ENCODE data around the gene TYW1B. TPM values are rescaled to one million over a fixed set of nuclear protein-coding genes. Genes with fewer than 3 reads are reported as not detected.
"Not testable (repeated sequence)": the region's sequence is repeated elsewhere in the genome, so short reads cannot be mapped to it uniquely, and the experiment has no call there.

Gene TYW1B
- total RNA-seq, 5 donors from 2014 or later (not counting 1 experiment from before 2014, with no cell fraction given) = 3.7 to 7.3 (median 5.7) TPM

DNA sequence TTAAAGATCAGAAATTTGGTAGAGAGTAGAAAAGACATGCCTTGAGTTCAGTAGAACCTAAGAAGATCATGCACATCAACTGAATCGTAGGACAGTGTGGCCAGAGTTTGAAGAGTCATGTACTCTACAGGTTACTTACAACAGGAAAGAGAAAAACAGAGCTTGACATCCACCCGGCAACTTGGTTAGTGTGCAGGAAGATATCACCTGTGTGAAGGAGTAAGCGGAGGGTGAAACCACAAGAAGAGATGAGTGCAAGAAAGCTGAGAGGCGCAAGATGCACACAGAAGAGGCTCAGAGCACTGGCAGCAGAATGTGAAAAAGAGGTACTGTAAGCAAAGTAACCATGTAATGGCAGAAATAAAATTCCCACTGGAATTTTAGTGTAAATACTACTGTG lies 179.4 kb downstream of the TYW1B start:
- H3K36me3 ChIP-seq (ENCODE audit: control insufficient read depth in 2 of 2, extremely low read depth in 1 of 2, insufficient read depth in 1 of 2, low read length in 1 of 2); H3K4me3 Mint-ChIP-seq; H3K9me3 ChIP-seq; H3K4me1 ChIP-seq (ENCODE audit: control insufficient read depth in 1 of 2, extremely low read depth in 1 of 2, insufficient read depth in 2 of 2, low read length in 2 of 2); H3K27ac ChIP-seq (ENCODE audit: low read length); CTCF ChIA-PET; H3K27ac Mint-ChIP-seq; H3K4me3 ChIP-seq (ENCODE audit: control insufficient read depth in 1 of 2, extremely low read depth in 1 of 2, low read length in 1 of 2); H3K27me3 ChIP-seq (replicated peaks in 1 of 2; ENCODE audit: control insufficient read depth in 2 of 2, extremely low read depth in 1 of 2, insufficient read depth in 2 of 2, low read length in 1 of 2); H3K27me3 Mint-ChIP-seq; H3K9me3 Mint-ChIP-seq; POLR2A ChIA-PET: not testable (repeated sequence)
- DNase-seq (peak in 4 of 35 experiments; percentile 1 to 3 (median 2)), ATAC-seq (replicated peaks in 1 of 4) (peak in 2 of 4 experiments; percentile 51 to 68)
- 67% methylated on average over 1 of the region's 4 CpGs for WGBS (ENCODE audit: insufficient coverage)
- Mint-ChIP-seq H3K36me3 (peaks cover 31% of the 10 kb centered on the region), H3K4me1 (peaks cover 5 to 12% (median 5%) of the 10 kb centered on the region in 3 donors)

DNA sequence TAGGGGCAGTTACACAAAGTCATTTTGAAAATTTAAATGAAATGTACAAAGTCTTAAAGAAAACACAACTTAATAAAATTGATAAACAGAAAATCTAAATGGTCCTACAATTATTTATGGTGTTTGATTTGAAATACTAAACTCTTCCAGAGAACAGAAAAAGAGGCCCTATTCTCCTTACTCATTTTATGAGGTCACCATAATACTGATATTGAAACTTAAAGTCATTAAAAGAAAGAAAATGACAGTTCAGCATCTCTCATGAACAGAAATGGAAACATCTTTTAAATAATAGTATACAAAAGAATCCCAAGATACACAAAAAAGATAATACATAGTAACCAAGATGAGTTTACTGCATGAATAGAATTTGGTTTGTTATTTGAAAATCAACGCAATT lies 184.3 kb downstream of the TYW1B start:
- H3K9me3 Mint-ChIP-seq; H3K27ac Mint-ChIP-seq; H3K4me1 Mint-ChIP-seq; H3K27me3 ChIP-seq (replicated peaks in 1 of 2; ENCODE audit: control insufficient read depth in 2 of 2, extremely low read depth in 1 of 2, insufficient read depth in 2 of 2, low read length in 1 of 2); H3K4me3 ChIP-seq (ENCODE audit: control insufficient read depth in 1 of 2, extremely low read depth in 1 of 2, low read length in 1 of 2); H3K9me3 ChIP-seq; DNase-seq; H3K36me3 ChIP-seq (ENCODE audit: control insufficient read depth in 2 of 2, extremely low read depth in 1 of 2, insufficient read depth in 1 of 2, low read length in 1 of 2); ATAC-seq (replicated peaks in 1 of 4); H3K27me3 Mint-ChIP-seq; CTCF ChIA-PET; H3K4me1 ChIP-seq (ENCODE audit: control insufficient read depth in 1 of 2, extremely low read depth in 1 of 2, insufficient read depth in 2 of 2, low read length in 2 of 2); POLR2A ChIA-PET; H3K27ac ChIP-seq (ENCODE audit: low read length); H3K4me3 Mint-ChIP-seq: not testable (repeated sequence)
- H3K36me3 Mint-ChIP-seq = peaks cover 22% of the 10 kb centered on the region
- no CpG with 5 or more reads among the region's 1 CpG for WGBS (ENCODE audit: insufficient coverage)

DNA sequence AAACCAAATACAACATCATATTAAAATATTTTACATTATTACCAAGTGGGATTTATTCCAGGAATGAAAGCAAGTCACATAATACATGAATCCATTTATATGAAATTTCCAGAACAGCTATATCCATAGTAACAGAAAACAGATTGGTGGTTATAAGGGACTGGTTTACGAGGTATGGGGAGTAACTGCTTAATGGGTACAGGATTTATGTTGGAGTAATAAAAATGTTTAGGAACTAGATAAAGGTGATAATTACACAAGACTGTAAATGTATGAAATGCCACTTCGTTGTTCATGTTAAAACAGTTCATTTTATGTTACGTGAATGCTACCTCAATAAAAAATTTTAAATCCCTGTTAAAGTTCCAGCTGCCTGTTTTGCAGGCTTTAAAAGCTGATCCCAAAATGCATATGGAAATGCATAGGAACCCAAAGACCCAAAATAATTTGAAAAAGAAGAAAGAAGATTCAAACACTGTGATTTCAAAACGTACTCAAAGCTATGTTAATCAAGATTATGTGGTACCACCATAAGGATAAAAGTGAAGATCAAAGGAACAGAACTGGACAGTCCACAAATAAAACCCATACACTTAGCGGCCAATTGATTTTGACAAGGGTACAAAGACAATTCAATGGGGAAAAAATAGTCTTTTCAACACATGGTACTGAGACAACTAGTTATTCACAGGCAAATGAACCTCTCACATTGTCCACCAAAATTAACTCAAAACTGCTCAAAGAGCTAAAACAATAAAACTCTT lies 186.3 kb downstream of the TYW1B start:
- H3K27me3 ChIP-seq (replicated peaks in 1 of 2; ENCODE audit: control insufficient read depth in 2 of 2, extremely low read depth in 1 of 2, insufficient read depth in 2 of 2, low read length in 1 of 2); H3K36me3 ChIP-seq (ENCODE audit: control insufficient read depth in 2 of 2, extremely low read depth in 1 of 2, insufficient read depth in 1 of 2, low read length in 1 of 2); CTCF ChIA-PET; H3K4me1 Mint-ChIP-seq; POLR2A ChIA-PET; H3K4me3 ChIP-seq (ENCODE audit: control insufficient read depth in 1 of 2, extremely low read depth in 1 of 2, low read length in 1 of 2); H3K27ac ChIP-seq (ENCODE audit: low read length); H3K27ac Mint-ChIP-seq; DNase-seq; H3K9me3 Mint-ChIP-seq; H3K4me3 Mint-ChIP-seq; ATAC-seq (replicated peaks in 1 of 4); H3K9me3 ChIP-seq; H3K27me3 Mint-ChIP-seq; H3K4me1 ChIP-seq (ENCODE audit: control insufficient read depth in 1 of 2, extremely low read depth in 1 of 2, insufficient read depth in 2 of 2, low read length in 2 of 2): not testable (repeated sequence)
- WGBS (ENCODE audit: insufficient coverage) = no CpG with 5 or more reads among the region's 5 CpGs
- H3K36me3 Mint-ChIP-seq = peaks cover 22% of the 10 kb centered on the region

DNA sequence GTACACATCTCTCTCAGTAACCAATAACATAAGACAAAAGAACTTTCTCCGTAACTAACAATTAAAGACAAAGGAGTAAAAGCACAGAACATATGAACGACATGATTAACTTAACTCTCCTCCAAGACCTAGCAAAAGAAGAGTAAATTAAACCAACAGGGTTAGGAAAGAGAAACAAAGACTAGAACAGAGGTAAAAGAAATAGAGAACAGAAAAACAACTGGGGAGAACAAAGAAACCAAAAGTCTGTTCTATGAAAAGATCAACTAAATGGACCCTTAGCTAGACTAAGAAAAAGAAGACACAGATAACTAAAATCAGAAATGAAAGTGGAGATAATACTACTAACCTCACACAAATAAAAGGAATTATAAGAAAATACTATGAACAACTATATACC lies 187.3 kb downstream of the TYW1B start:
- POLR2A ChIA-PET; H3K4me3 Mint-ChIP-seq; H3K27me3 Mint-ChIP-seq; H3K4me1 ChIP-seq (ENCODE audit: control insufficient read depth in 1 of 2, extremely low read depth in 1 of 2, insufficient read depth in 2 of 2, low read length in 2 of 2); H3K27ac Mint-ChIP-seq; H3K27ac ChIP-seq (ENCODE audit: low read length); H3K36me3 ChIP-seq (ENCODE audit: control insufficient read depth in 2 of 2, extremely low read depth in 1 of 2, insufficient read depth in 1 of 2, low read length in 1 of 2); H3K27me3 ChIP-seq (replicated peaks in 1 of 2; ENCODE audit: control insufficient read depth in 2 of 2, extremely low read depth in 1 of 2, insufficient read depth in 2 of 2, low read length in 1 of 2); H3K9me3 Mint-ChIP-seq; ATAC-seq (replicated peaks in 1 of 4); H3K4me1 Mint-ChIP-seq; DNase-seq; H3K4me3 ChIP-seq (ENCODE audit: control insufficient read depth in 1 of 2, extremely low read depth in 1 of 2, low read length in 1 of 2); H3K9me3 ChIP-seq; CTCF ChIA-PET: not testable (repeated sequence)
- peaks cover 22% of the 10 kb centered on the region for H3K36me3 Mint-ChIP-seq
- WGBS (ENCODE audit: insufficient coverage) = no CpG with 5 or more reads among the region's 2 CpGs

DNA sequence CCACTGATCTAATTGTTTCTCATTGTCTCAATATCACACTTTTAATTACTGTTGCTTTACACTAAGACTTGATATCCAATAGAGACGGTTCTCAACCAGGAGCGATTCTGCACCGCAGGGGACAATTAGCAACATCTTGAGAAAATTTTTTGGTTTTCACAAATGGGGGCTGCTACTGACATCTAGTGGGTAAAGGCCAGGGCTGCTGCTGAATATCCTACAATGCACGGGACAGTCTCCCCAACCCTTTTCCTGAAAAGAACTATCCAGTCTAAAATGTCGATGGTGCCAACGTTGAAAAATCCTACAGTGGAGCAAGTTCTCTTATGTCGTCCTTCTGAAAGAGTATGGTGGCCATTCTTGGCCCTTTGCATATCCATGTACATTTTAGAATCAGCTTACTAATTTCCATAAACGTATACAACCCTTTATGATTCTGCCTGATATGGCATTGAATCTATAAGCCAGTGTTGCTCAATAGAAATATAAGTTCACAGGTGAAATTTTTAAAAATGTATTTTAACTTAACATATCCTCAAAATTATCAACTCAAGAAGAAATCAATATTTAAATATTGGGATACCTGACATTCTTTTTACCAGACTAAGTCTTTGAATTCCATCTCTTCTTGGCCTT lies 192.6 kb downstream of the TYW1B start:
- H3K36me3 Mint-ChIP-seq = peaks cover 12% of the 10 kb centered on the region
- H3K27me3 Mint-ChIP-seq; H3K27ac ChIP-seq (ENCODE audit: low read length); H3K4me1 Mint-ChIP-seq; H3K4me3 Mint-ChIP-seq; H3K36me3 ChIP-seq (ENCODE audit: control insufficient read depth in 2 of 2, extremely low read depth in 1 of 2, insufficient read depth in 1 of 2, low read length in 1 of 2); H3K27ac Mint-ChIP-seq; H3K9me3 ChIP-seq; POLR2A ChIA-PET; CTCF ChIA-PET; DNase-seq; ATAC-seq (replicated peaks in 1 of 4); H3K4me3 ChIP-seq (ENCODE audit: control insufficient read depth in 1 of 2, extremely low read depth in 1 of 2, low read length in 1 of 2); H3K9me3 Mint-ChIP-seq; H3K4me1 ChIP-seq (ENCODE audit: control insufficient read depth in 1 of 2, extremely low read depth in 1 of 2, insufficient read depth in 2 of 2, low read length in 2 of 2); H3K27me3 ChIP-seq (replicated peaks in 1 of 2; ENCODE audit: control insufficient read depth in 2 of 2, extremely low read depth in 1 of 2, insufficient read depth in 2 of 2, low read length in 1 of 2): not testable (repeated sequence)
- 23% methylated on average over 3 of the region's 8 CpGs for WGBS (ENCODE audit: insufficient coverage)

DNA sequence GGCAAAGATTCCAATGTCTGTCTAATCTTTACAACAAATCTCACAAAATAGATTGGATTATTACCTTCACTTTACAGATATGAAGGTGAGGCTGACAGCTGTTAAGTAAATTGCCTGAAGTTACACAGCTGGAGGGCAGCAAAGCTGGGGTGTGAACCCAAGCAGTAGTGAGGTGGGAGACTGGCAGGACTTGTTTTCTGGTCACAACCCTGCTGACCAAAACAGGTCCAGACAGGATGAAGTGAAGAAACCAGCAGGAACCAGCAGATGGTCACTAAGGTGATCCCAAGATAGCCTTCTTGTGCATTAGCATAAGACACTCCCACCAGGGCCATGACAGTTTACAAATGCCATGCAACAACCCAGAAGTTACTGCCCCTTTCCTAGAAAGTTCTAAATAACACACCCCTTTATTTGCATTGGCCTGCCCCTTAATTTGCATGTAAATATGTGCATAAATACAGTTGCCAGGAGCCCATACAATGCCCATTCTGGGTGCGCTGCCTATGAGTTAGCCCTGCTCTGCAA lies 195.2 kb downstream of the TYW1B start:
- H3K4me3 ChIP-seq (ENCODE audit: control insufficient read depth in 1 of 2, extremely low read depth in 1 of 2, low read length in 1 of 2); H3K9me3 ChIP-seq; H3K4me1 Mint-ChIP-seq; H3K27ac ChIP-seq (ENCODE audit: low read length); H3K4me1 ChIP-seq (ENCODE audit: control insufficient read depth in 1 of 2, extremely low read depth in 1 of 2, insufficient read depth in 2 of 2, low read length in 2 of 2); DNase-seq; CTCF ChIA-PET; H3K4me3 Mint-ChIP-seq; POLR2A ChIA-PET; H3K9me3 Mint-ChIP-seq; H3K27me3 ChIP-seq (replicated peaks in 1 of 2; ENCODE audit: control insufficient read depth in 2 of 2, extremely low read depth in 1 of 2, insufficient read depth in 2 of 2, low read length in 1 of 2); H3K36me3 ChIP-seq (ENCODE audit: control insufficient read depth in 2 of 2, extremely low read depth in 1 of 2, insufficient read depth in 1 of 2, low read length in 1 of 2); H3K27me3 Mint-ChIP-seq; H3K27ac Mint-ChIP-seq; ATAC-seq (replicated peaks in 1 of 4): not testable (repeated sequence)
- WGBS (ENCODE audit: insufficient coverage) = no CpG with 5 or more reads among the region's 1 CpG
- H3K36me3 Mint-ChIP-seq = peaks cover 15% of the 10 kb centered on the region

Data from T-cell (primary cell).